ENCODE measurements around the gene ZNF277.
"Not testable (repeated sequence)": the region's sequence is repeated elsewhere in the genome, so short reads cannot be mapped to it uniquely, and the experiment has no call there.

Gene ZNF277

GRCh38 chr7:112302566-112302965 lies 96.1 kb downstream of the ZNF277 start:
- H3K4me3 ChIP-seq (ENCODE audit: low read depth in 1 of 2, low read length in 2 of 2) = no peak overlapping the region
- no peaks in the 10 kb centered on the region for H3K9me3 ChIP-seq (ENCODE audit: control insufficient read depth in 1 of 2, low read length in 2 of 2)
- no peaks in the 10 kb centered on the region for H3K36me3 ChIP-seq (ENCODE audit: control insufficient read depth in 1 of 2, insufficient read depth in 2 of 2, low read length in 2 of 2)

GRCh38 chr7:112306903-112307302 lies 100.4 kb downstream of the ZNF277 start:
- H3K9me3 ChIP-seq (ENCODE audit: control insufficient read depth in 1 of 2, low read length in 2 of 2) = no peaks in the 10 kb centered on the region
- H3K27ac ChIP-seq (ENCODE audit: low read length) = no peak overlapping the region
- H3K4me1 ChIP-seq (ENCODE audit: control insufficient read depth in 1 of 2, insufficient read depth in 2 of 2, low read length in 2 of 2) = no peaks in the 10 kb centered on the region
- no peak overlapping the region for H3K4me3 ChIP-seq (ENCODE audit: low read depth in 1 of 2, low read length in 2 of 2)
- no peaks in the 10 kb centered on the region for H3K27me3 ChIP-seq (ENCODE audit: low read depth, low read length)
- H3K36me3 ChIP-seq (ENCODE audit: control insufficient read depth in 1 of 2, insufficient read depth in 2 of 2, low read length in 2 of 2) = peaks cover 0 to 12% of the 10 kb centered on the region in 2 donors

More at GRCh38 chr7:112302566-112302965, 96.1 kb downstream of the ZNF277 start:
- Histone ChIP-seq H3K27ac (ENCODE audit: low read length) (no peak overlapping the region), H3K27me3 (ENCODE audit: low read depth, low read length) (no peaks in the 10 kb centered on the region), H3K4me1 (ENCODE audit: control insufficient read depth in 1 of 2, insufficient read depth in 2 of 2, low read length in 2 of 2) (no peaks in the 10 kb centered on the region)

- H3K4me1 ChIP-seq (ENCODE audit: control insufficient read depth in 1 of 2, insufficient read depth in 2 of 2, low read length in 2 of 2) = no peaks in the 10 kb centered on the region
- no peaks in the 10 kb centered on the region for H3K9me3 ChIP-seq (ENCODE audit: control insufficient read depth in 1 of 2, low read length in 2 of 2)
- no peaks in the 10 kb centered on the region for H3K27me3 ChIP-seq (ENCODE audit: low read depth, low read length)
- H3K27ac ChIP-seq (ENCODE audit: low read length) = no peak overlapping the region
- peaks cover 0 to 12% of the 10 kb centered on the region in 2 donors for H3K36me3 ChIP-seq (ENCODE audit: control insufficient read depth in 1 of 2, insufficient read depth in 2 of 2, low read length in 2 of 2)
- H3K4me3 ChIP-seq (ENCODE audit: low read depth in 1 of 2, low read length in 2 of 2) = no peak overlapping the region
Measured at GRCh38 chr7:112307506-112307905, 101.0 kb downstream of the ZNF277 start.

GRCh38 chr7:112308974-112309373 lies 102.5 kb downstream of the ZNF277 start:
- peaks cover under 1 to 12% of the 10 kb centered on the region in 2 donors for H3K36me3 ChIP-seq (ENCODE audit: control insufficient read depth in 1 of 2, insufficient read depth in 2 of 2, low read length in 2 of 2)

GRCh38 chr7:112316803-112317202 lies 110.3 kb downstream of the ZNF277 start:
- not testable (repeated sequence) for H3K27me3 ChIP-seq (ENCODE audit: low read depth, low read length); H3K4me3 ChIP-seq (ENCODE audit: low read depth in 1 of 2, low read length in 2 of 2); H3K9me3 ChIP-seq (ENCODE audit: control insufficient read depth in 1 of 2, low read length in 2 of 2); H3K27ac ChIP-seq (ENCODE audit: low read length); H3K4me1 ChIP-seq (ENCODE audit: control insufficient read depth in 1 of 2, insufficient read depth in 2 of 2, low read length in 2 of 2)
- H3K36me3 ChIP-seq (ENCODE audit: control insufficient read depth in 1 of 2, insufficient read depth in 2 of 2, low read length in 2 of 2) = peaks cover 8 to 19% of the 10 kb centered on the region in 2 donors

More at GRCh38 chr7:112308974-112309373, 102.5 kb downstream of the ZNF277 start:
- Histone ChIP-seq H3K27ac (ENCODE audit: low read length) (no peak overlapping the region), H3K4me1 (ENCODE audit: control insufficient read depth in 1 of 2, insufficient read depth in 2 of 2, low read length in 2 of 2) (no peaks in the 10 kb centered on the region), H3K9me3 (ENCODE audit: control insufficient read depth in 1 of 2, low read length in 2 of 2) (no peaks in the 10 kb centered on the region), H3K27me3 (ENCODE audit: low read depth, low read length) (no peaks in the 10 kb centered on the region), H3K4me3 (ENCODE audit: low read depth in 1 of 2, low read length in 2 of 2) (no peak overlapping the region)

GRCh38 chr7:112322070-112322469 lies 115.6 kb downstream of the ZNF277 start:
- Histone ChIP-seq H3K9me3 (ENCODE audit: control insufficient read depth in 1 of 2, low read length in 2 of 2) (no peaks in the 10 kb centered on the region), H3K27ac (ENCODE audit: low read length) (no peak overlapping the region), H3K27me3 (ENCODE audit: low read depth, low read length) (no peaks in the 10 kb centered on the region), H3K36me3 (ENCODE audit: control insufficient read depth in 1 of 2, insufficient read depth in 2 of 2, low read length in 2 of 2) (peaks cover 6 to 40% of the 10 kb centered on the region in 2 donors), H3K4me1 (ENCODE audit: control insufficient read depth in 1 of 2, insufficient read depth in 2 of 2, low read length in 2 of 2) (no peaks in the 10 kb centered on the region), H3K4me3 (ENCODE audit: low read depth in 1 of 2, low read length in 2 of 2) (no peak overlapping the region)

- Histone ChIP-seq H3K4me3 (ENCODE audit: low read depth in 1 of 2, low read length in 2 of 2) (no peak overlapping the region), H3K36me3 (ENCODE audit: control insufficient read depth in 1 of 2, insufficient read depth in 2 of 2, low read length in 2 of 2) (peaks cover 3 to 27% of the 10 kb centered on the region in 2 donors), H3K27me3 (ENCODE audit: low read depth, low read length) (no peaks in the 10 kb centered on the region), H3K4me1 (ENCODE audit: control insufficient read depth in 1 of 2, insufficient read depth in 2 of 2, low read length in 2 of 2) (no peaks in the 10 kb centered on the region), H3K27ac (ENCODE audit: low read length) (no peak overlapping the region), H3K9me3 (ENCODE audit: control insufficient read depth in 1 of 2, low read length in 2 of 2) (no peaks in the 10 kb centered on the region)
Measured at GRCh38 chr7:112327566-112327965, 121.1 kb downstream of the ZNF277 start.

- peaks cover 3 to 9% of the 10 kb centered on the region in 2 donors for H3K36me3 ChIP-seq (ENCODE audit: control insufficient read depth in 1 of 2, insufficient read depth in 2 of 2, low read length in 2 of 2)
- no peak overlapping the region for H3K4me3 ChIP-seq (ENCODE audit: low read depth in 1 of 2, low read length in 2 of 2)
- H3K9me3 ChIP-seq (ENCODE audit: control insufficient read depth in 1 of 2, low read length in 2 of 2) = no peaks in the 10 kb centered on the region
- H3K4me1 ChIP-seq (ENCODE audit: control insufficient read depth in 1 of 2, insufficient read depth in 2 of 2, low read length in 2 of 2) = no peaks in the 10 kb centered on the region
- no peaks in the 10 kb centered on the region for H3K27me3 ChIP-seq (ENCODE audit: low read depth, low read length)
- H3K27ac ChIP-seq (ENCODE audit: low read length) = no peak overlapping the region
Measured at GRCh38 chr7:112331492-112331891, 125.0 kb downstream of the ZNF277 start.

GRCh38 chr7:112334366-112334765 lies 127.9 kb downstream of the ZNF277 start:
- no peak overlapping the region for H3K4me3 ChIP-seq (ENCODE audit: low read depth in 1 of 2, low read length in 2 of 2)

GRCh38 chr7:112336261-112336660 lies 129.8 kb downstream of the ZNF277 start:
- H3K36me3 ChIP-seq (ENCODE audit: control insufficient read depth in 1 of 2, insufficient read depth in 2 of 2, low read length in 2 of 2) = peaks cover 0 to 1% of the 10 kb centered on the region in 2 donors
- H3K27me3 ChIP-seq (ENCODE audit: low read depth, low read length) = no peaks in the 10 kb centered on the region
- H3K9me3 ChIP-seq (ENCODE audit: control insufficient read depth in 1 of 2, low read length in 2 of 2) = no peaks in the 10 kb centered on the region
- no peaks in the 10 kb centered on the region for H3K4me1 ChIP-seq (ENCODE audit: control insufficient read depth in 1 of 2, insufficient read depth in 2 of 2, low read length in 2 of 2)
- H3K4me3 ChIP-seq (ENCODE audit: low read depth in 1 of 2, low read length in 2 of 2) = no peak overlapping the region
- H3K27ac ChIP-seq (ENCODE audit: low read length) = no peak overlapping the region

More at GRCh38 chr7:112334366-112334765, 127.9 kb downstream of the ZNF277 start:
- no peaks in the 10 kb centered on the region for H3K9me3 ChIP-seq (ENCODE audit: control insufficient read depth in 1 of 2, low read length in 2 of 2)
- H3K27ac ChIP-seq (ENCODE audit: low read length) = no peak overlapping the region
- no peaks in the 10 kb centered on the region for H3K27me3 ChIP-seq (ENCODE audit: low read depth, low read length)
- H3K4me1 ChIP-seq (ENCODE audit: control insufficient read depth in 1 of 2, insufficient read depth in 2 of 2, low read length in 2 of 2) = no peaks in the 10 kb centered on the region
- peaks cover 0 to 5% of the 10 kb centered on the region in 2 donors for H3K36me3 ChIP-seq (ENCODE audit: control insufficient read depth in 1 of 2, insufficient read depth in 2 of 2, low read length in 2 of 2)

GRCh38 chr7:112336936-112337576 lies 130.6 kb downstream of the ZNF277 start:
- Histone ChIP-seq H3K9me3 (ENCODE audit: control insufficient read depth in 1 of 2, low read length in 2 of 2) (no peaks in the 10 kb centered on the region), H3K4me1 (ENCODE audit: control insufficient read depth in 1 of 2, insufficient read depth in 2 of 2, low read length in 2 of 2) (no peaks in the 10 kb centered on the region), H3K36me3 (ENCODE audit: control insufficient read depth in 1 of 2, insufficient read depth in 2 of 2, low read length in 2 of 2) (peaks cover 1 to 8% of the 10 kb centered on the region in 2 donors), H3K4me3 (ENCODE audit: low read depth in 1 of 2, low read length in 2 of 2) (no peak overlapping the region), H3K27ac (ENCODE audit: low read length) (no peak overlapping the region), H3K27me3 (ENCODE audit: low read depth, low read length) (no peaks in the 10 kb centered on the region)

- H3K36me3 ChIP-seq (ENCODE audit: control insufficient read depth in 1 of 2, insufficient read depth in 2 of 2, low read length in 2 of 2) = peaks cover 8 to 17% of the 10 kb centered on the region in 2 donors
- no peaks in the 10 kb centered on the region for H3K27me3 ChIP-seq (ENCODE audit: low read depth, low read length)
Measured at GRCh38 chr7:112337892-112338291, 131.4 kb downstream of the ZNF277 start.

More at GRCh38 chr7:112337892-112338291, 131.4 kb downstream of the ZNF277 start:
- Histone ChIP-seq H3K9me3 (ENCODE audit: control insufficient read depth in 1 of 2, low read length in 2 of 2) (no peaks in the 10 kb centered on the region), H3K4me3 (ENCODE audit: low read depth in 1 of 2, low read length in 2 of 2) (no peak overlapping the region), H3K27ac (ENCODE audit: low read length) (no peak overlapping the region), H3K4me1 (ENCODE audit: control insufficient read depth in 1 of 2, insufficient read depth in 2 of 2, low read length in 2 of 2) (no peaks in the 10 kb centered on the region)

Measured in muscle layer of duodenum (tissue), 2 donors.